Keratinocyte (primary cell): ENCODE measurements around the gene EPHB3. TPM values are rescaled to one million over a fixed set of nuclear protein-coding genes. Genes with fewer than 3 reads are reported as not detected.

Source experiments
- DNase-seq: peaks from one replicate; pipeline ENCODE4 v3.0.0-alpha.2; 2011; ENCODE audit warnings: low read depth, missing footprints, low spot score
- FAIRE-seq: peaks from 2 replicates; lab custom pipeline; 2011; peaks lifted over from hg19 to GRCh38; lab: Jason Lieb, UNC
- H2AFZ ChIP-seq: 2 replicates; pipeline ENCODE4 v1.6.0; 2012; ENCODE audit warnings: low read length, control low read depth, inconsistent platforms; ENCODE audit not compliant: control insufficient read depth
- H3K27ac ChIP-seq: 2 replicates; pipeline ENCODE4 v1.5.1; 2011; ENCODE audit warnings: low read length; ENCODE audit not compliant: control insufficient read depth, insufficient read depth
- H3K27me3 ChIP-seq: 3 replicates; pipeline ENCODE4 v1.6.0; 2011; ENCODE audit warnings: low read length; ENCODE audit not compliant: control insufficient read depth, insufficient read depth; ENCODE audit errors: extremely low read depth
- H3K36me3 ChIP-seq, 2 experiments: 2 replicates in 1 of 2; 3 replicates in 1 of 2; pipeline ENCODE4 v1.5.1; 2011; ENCODE audit warnings: low read length in 2 of 2, mild to moderate bottlenecking in 1 of 2; ENCODE audit not compliant: control insufficient read depth in 2 of 2, insufficient read depth in 2 of 2; ENCODE audit errors: extremely low read depth in 1 of 2
- H3K4me1 ChIP-seq: 3 replicates; pipeline ENCODE4 v1.5.1; 2011; ENCODE audit warnings: low read length; ENCODE audit not compliant: control insufficient read depth, insufficient read depth; ENCODE audit errors: extremely low read depth
- H3K4me2 ChIP-seq: 3 replicates; pipeline ENCODE4 v1.6.0; 2011; ENCODE audit warnings: low read depth, low read length; ENCODE audit not compliant: control insufficient read depth, insufficient read depth; ENCODE audit errors: extremely low read depth
- H3K4me3 ChIP-seq, 3 experiments: fragments of 200-600 bp in 1 of 3; sonication (generic) in 1 of 3; 2 replicates in 2 of 3; 3 replicates in 1 of 3; pipeline ENCODE4 v1.5.1; 2011 to 2016; ENCODE audit warnings: low read length in 3 of 3, mild to moderate bottlenecking in 3 of 3, control low read depth in 2 of 3, inconsistent platforms in 1 of 3, low read depth in 1 of 3, mixed read lengths in 1 of 3, mixed run types in 1 of 3, moderate library complexity in 1 of 3; ENCODE audit not compliant: control insufficient read depth in 2 of 3, insufficient read depth in 2 of 3; ENCODE audit errors: extremely low read depth in 1 of 3
- H3K79me2 ChIP-seq: 2 replicates; pipeline ENCODE4 v1.6.0; 2012; ENCODE audit warnings: low read length; ENCODE audit not compliant: control insufficient read depth, insufficient read depth
- H3K9ac ChIP-seq: 3 replicates; pipeline ENCODE4 v1.6.0; 2011; ENCODE audit warnings: low read length; ENCODE audit not compliant: control insufficient read depth, insufficient read depth; ENCODE audit errors: extremely low read depth
- H3K9me1 ChIP-seq: 3 replicates; pipeline ENCODE4 v1.6.0; 2011; ENCODE audit warnings: low read length; ENCODE audit not compliant: control insufficient read depth, insufficient read depth; ENCODE audit errors: extremely low read depth
- H3K9me3 ChIP-seq: 2 replicates; pipeline ENCODE4 v1.5.1; 2012; ENCODE audit warnings: low read depth, low read length; ENCODE audit not compliant: control insufficient read depth
- H4K20me1 ChIP-seq: 3 replicates; pipeline ENCODE4 v1.6.0; 2011; ENCODE audit warnings: low read length; ENCODE audit not compliant: control insufficient read depth, insufficient read depth; ENCODE audit errors: extremely low read depth
- EZH2 ChIP-seq: IDR thresholded peaks from one replicate; pipeline ENCODE4 v1.6.1; 2012; ENCODE audit warnings: inconsistent platforms, mild to moderate bottlenecking, low read length, moderate library complexity
- dilution Hi-C: fragments of 300-500 bp; cut with MboI; formaldehyde crosslinking; loops from one replicate; pipeline ENCODE4 v1.7.0; 2020; ENCODE audit warnings: low sequenced_read_pairs; ENCODE audit not compliant: extremely low pct_ligation_motif_present
- polyA plus RNA-seq, 5 experiments: library from polyadenylated mRNA; depleted of rRNA in 3 of 5; stranded (reverse) in 3 of 5; stranded (forward) in 1 of 5; unstranded in 1 of 5; fragments of >200 nt; gene quantifications; 1 replicate in 1 of 5; 2 replicates in 3 of 5; 3 replicates in 1 of 5; pipeline versions ENCODE4 v1.2.1 to v1.2.3, GENCODE V29; 2011 to 2012; ENCODE audit warnings: missing spikeins in 2 of 5, low read depth in 1 of 5, low replicate concordance in 1 of 5
- TF ChIP-seq, protein P1 (sequence below), 3 experiments: IDR thresholded peaks in 1 of 3; conservative IDR thresholded peaks in 1 of 3; optimal IDR thresholded peaks in 1 of 3; 2 replicates in 2 of 3; 3 replicates in 1 of 3; pipeline versions ENCODE3 to v1.5.1; 2011; ENCODE audit warnings: low read length in 3 of 3, mild to moderate bottlenecking in 3 of 3, moderate library complexity in 2 of 3, control low read depth in 1 of 3, inconsistent platforms in 1 of 3; ENCODE audit not compliant: insufficient read depth in 2 of 3; ENCODE audit errors: extremely low read depth in 1 of 3

The EPHB3 gene
- polyA plus RNA-seq, 1 donor (not counting 4 experiments of a cell fraction or from before 2014, with no cell fraction given): 2.2 TPM

DNA sequence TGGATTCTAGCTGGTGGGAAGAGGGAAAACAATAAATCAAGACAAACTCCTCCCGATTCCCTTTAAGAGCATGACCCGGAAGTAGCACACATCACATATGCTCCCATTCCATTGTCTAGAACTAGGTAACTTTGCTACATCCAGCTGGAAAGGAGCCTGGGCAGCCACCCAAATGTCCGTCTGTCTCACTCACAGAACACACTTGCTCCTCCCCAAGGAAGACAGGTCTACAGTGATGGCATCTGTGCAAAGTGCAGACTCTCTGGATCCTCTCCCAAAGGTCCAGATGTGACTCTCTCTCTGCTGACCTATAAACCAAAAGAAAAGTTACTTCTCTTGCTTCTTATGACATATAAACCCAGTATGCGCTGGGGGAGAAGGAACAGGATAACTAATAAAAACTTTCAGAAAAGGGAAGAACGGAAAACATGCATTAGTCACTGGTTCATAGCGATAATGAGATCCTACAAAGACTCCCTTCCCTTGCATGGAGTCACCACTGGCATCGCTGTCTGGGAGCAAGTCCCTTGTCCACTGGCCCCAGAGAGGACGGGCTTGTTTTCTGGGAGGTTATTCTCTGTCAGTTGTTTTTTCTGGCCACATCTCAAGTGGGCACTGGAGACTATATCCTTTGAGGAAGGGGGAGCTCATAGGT, 29.8 kb upstream of the EPHB3 start:
- Histone ChIP-seq H3K9me1 (no peaks in the 10 kb centered on the region), H3K4me2 (no peak overlapping the region), H3K4me3 (no peak overlapping the region), H3K36me3 (no peaks in the 10 kb centered on the region), H3K79me2 (no peaks in the 10 kb centered on the region), H3K27me3 (peaks cover 4% of the 10 kb centered on the region), H3K4me1 (no peaks in the 10 kb centered on the region), H3K9ac (no peak overlapping the region), H4K20me1 (no peaks in the 10 kb centered on the region), H3K27ac (no peak overlapping the region), H2AFZ (no peak overlapping the region), H3K9me3 (no peaks in the 10 kb centered on the region)
- FAIRE-seq: no peak
- dilution Hi-C loops: no loop called here
- TF ChIP-seq, protein P1, sequence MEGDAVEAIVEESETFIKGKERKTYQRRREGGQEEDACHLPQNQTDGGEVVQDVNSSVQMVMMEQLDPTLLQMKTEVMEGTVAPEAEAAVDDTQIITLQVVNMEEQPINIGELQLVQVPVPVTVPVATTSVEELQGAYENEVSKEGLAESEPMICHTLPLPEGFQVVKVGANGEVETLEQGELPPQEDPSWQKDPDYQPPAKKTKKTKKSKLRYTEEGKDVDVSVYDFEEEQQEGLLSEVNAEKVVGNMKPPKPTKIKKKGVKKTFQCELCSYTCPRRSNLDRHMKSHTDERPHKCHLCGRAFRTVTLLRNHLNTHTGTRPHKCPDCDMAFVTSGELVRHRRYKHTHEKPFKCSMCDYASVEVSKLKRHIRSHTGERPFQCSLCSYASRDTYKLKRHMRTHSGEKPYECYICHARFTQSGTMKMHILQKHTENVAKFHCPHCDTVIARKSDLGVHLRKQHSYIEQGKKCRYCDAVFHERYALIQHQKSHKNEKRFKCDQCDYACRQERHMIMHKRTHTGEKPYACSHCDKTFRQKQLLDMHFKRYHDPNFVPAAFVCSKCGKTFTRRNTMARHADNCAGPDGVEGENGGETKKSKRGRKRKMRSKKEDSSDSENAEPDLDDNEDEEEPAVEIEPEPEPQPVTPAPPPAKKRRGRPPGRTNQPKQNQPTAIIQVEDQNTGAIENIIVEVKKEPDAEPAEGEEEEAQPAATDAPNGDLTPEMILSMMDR (optimal IDR thresholded peaks at IDR 0.05 in 1 of 3, IDR thresholded peaks at IDR 0.05 in 1 of 3, conservative IDR thresholded peaks at IDR 0.05 in 1 of 3; ENCODE audit: extremely low read depth in 1 of 3, insufficient read depth in 2 of 3, low read length in 3 of 3): no peak
- TF ChIP-seq EZH2: no peak
- DNase-seq: no peak

- dilution Hi-C loops: no loop called here
- FAIRE-seq (no peak), DNase-seq (no peak)
- Histone ChIP-seq H3K4me1 (no peaks in the 10 kb centered on the region), H3K9me3 (no peaks in the 10 kb centered on the region), H3K27me3 (peaks cover 4% of the 10 kb centered on the region), H3K27ac (no peak overlapping the region), H3K4me2 (no peak overlapping the region), H3K79me2 (no peaks in the 10 kb centered on the region), H3K9me1 (no peaks in the 10 kb centered on the region), H4K20me1 (no peaks in the 10 kb centered on the region), H3K9ac (no peak overlapping the region), H2AFZ (no peak overlapping the region), H3K36me3 (no peaks in the 10 kb centered on the region), H3K4me3 (no peak overlapping the region)
- TF ChIP-seq EZH2: no peak
- TF ChIP-seq, protein P1 (optimal IDR thresholded peaks at IDR 0.05 in 1 of 3, IDR thresholded peaks at IDR 0.05 in 1 of 3, conservative IDR thresholded peaks at IDR 0.05 in 1 of 3; ENCODE audit: extremely low read depth in 1 of 3, insufficient read depth in 2 of 3, low read length in 3 of 3): no peak
These were observed 28.4 kb upstream of the EPHB3 start for GRCh38 chr3:184532940-184533732.
